ENCODE measurements around the gene XPO5.
A peak's percentile ranks its signal among the peaks of the same experiment; 100 is the strongest.
"Not testable (repeated sequence)": the region's sequence is repeated elsewhere in the genome, so short reads cannot be mapped to it uniquely, and the experiment has no call there.

The XPO5 gene

GRCh38 chr6:43582911-43583310 lies 7.1 kb upstream of the XPO5 start:
- FAIRE-seq, result no peak

DNA sequence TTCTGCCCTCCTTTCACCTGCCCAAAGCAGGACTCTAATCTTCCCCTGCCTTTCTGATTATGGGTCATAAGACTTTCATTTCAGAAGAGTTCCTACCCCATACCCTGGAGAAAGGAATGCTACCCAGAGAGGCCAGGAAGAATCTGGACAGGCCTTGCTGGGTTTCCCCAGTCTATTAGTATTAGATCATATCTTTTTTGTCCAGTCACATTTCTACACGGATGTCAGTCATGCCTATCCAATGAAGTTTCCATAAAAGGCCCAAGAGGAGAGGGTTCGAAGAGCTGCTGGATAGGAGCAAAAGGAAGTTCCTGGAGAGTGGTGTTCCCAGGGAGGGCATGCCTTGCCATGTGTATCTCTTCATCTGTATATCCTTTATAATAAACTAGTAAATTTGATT lies 3.3 kb upstream of the XPO5 start:
- no peak for FAIRE-seq

DNA sequence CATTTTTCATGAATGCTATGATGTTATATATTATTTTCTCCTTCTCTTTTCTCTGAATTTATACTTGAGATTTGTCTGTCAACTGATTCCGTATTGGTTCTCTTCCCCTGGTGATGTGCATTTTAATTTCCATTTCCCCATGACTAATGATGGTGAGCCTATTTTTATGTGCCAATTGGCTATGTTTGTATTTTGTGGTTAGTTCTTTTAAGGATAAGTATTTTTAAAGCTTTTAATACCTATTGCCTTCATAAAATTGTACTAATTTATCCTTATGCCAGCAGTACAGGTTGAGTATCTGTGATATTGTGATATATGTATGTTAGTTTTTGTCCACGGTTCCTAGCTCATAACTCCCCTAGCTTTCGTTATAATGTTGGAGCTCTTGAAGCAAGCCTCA lies 2.9 kb upstream of the XPO5 start:
- FAIRE-seq, result no peak

DNA sequence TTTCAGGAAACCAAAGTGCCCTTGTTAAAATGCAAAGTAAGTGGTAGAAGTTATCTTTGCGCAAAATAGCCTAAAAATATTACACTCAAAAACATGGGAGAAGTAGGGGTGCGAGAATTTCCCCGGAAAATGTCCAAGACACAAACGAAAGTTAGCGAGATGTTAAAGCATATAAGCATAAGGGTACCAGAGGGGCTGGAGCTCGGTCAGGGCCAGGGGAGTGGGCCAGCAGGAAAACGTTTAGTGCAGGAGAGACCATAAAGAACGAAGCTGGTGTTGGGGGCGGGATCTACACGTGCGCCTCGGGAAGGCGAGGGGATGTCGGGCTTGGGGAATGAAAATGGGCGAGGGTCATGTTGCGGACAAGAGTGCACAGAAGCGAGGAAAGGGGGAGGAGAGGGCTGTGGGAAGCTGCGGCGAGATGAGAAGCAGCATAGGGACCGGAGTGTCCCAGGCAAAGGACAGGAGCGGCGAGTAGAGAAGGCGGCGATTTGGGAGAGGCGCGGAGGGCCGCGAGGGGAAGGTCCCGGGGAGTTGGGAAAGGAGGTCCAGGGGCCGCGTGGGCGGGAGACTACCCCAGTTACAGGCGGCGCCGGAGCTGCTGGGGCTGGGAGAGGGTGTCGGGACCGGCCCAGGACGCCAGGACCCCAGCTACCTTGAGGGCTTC lies 600 bp downstream of the XPO5 start:
- no peak for FAIRE-seq

- FAIRE-seq, result no peak
These were observed 3.8 kb downstream of the XPO5 start for GRCh38 chr6:43572015-43572414.

- FAIRE-seq, result no peak
These were observed 4.9 kb downstream of the XPO5 start for GRCh38 chr6:43570876-43571441.

- no peak for FAIRE-seq
These were observed 16.5 kb downstream of the XPO5 start for GRCh38 chr6:43559328-43559727.

DNA sequence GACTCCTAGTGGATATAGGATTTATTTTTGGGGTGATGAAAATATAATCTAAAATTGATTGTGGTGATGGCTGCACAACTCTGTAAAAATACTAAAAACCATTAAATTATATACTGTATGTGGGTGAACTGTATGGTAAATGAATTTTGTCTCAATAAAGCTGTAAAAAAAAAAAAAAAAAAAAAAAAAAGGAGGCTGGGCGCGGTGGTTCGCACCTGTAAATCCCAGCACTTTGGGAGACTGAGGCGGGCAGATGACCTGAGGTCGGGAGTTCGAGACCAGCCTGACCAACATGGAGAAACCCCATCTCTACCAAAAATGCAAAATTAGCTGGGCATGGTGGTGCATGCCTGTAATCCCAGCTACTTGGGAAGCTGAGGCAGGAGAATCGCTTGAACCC lies 18.2 kb downstream of the XPO5 start:
- not testable (repeated sequence) for FAIRE-seq

DNA sequence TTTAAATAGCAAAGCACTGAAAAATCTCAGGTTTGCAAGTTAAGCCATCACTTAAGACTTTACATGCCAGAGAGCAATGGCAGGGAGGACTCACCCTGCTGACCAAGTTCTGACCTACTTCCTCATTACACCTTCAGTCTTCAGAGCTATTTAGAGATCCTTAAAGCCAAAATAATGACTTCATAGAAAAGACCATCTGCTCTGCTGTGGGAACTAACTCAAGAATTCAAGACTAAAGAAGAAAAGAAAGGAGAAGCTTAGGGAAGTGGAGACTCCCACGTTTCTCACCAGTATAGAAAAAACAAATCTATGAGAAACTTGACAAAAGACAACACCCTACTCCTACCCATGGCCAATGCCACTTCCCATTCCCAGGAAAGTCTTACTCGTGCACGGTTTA lies 28.6 kb downstream of the XPO5 start:
- no peak for FAIRE-seq

DNA sequence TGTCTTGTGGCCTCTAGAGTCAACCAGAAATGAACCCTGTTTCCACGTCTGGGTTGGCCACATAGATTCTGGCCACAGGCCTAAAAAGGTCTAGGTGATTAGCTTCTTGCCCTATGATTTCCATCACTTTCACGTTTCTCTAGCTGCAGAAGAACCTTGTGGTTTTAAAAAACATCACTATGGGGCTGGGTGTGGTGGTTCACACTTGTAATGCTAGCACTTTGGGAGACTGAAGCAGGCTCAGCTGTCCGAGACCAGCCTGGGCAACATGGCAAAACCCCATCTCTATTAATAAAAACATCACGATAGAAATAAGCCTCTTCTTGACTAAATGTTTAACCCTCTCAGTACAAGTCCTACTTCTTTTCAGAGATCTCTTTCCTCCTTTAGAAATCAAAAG lies 31.4 kb downstream of the XPO5 start:
- no peak for FAIRE-seq

DNA sequence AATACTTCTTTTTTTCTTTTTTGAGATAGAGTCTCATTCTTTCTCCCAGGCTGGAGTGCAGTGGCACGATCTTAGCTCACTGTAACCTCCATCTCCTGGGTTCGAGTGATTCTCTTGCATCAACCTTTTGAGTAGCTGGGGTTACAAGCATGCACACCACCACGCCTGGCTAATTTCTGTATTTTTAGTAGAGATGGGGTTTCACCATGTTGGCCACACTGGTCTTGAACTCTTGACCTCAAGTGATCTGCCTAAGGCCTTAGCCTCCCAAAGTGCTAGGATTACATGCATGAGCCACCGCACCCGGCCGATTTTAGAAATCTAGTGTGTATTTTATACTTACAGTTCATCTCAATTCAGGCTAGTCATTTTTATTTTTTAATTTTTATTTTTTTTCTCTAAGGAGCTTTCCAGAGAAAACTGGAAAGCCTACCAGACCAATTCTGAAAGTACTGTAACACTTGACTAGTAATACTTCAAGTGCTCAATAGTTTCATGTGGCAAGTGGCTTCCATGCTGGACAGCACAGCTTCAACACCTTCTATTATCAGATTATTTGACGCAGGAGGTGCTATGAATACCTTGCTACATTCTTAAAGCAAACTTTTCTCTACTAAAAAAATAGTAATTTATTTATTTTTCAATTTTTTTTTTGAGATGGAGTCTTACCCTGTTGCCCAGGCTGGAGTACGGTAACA lies 33.9 kb downstream of the XPO5 start:
- FAIRE-seq, result no peak

DNA sequence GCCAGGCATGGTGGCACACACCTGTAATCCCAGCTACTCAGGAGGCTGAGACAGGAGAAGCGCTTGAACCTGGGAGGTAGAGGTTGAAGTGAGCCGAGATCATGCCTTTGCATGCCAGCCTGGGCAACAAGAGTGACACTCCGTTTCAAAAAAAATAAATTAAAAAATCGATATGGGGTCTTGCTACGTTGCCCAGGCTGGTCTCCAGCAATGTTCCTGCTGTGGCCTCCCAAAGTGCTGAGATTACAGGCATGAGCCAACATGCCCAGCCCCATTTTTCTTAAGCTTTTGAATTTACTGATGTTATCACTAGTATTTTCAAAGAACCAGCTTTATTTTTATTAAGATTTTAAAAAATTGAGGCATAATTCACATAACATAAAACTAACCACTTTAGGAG lies 35.3 kb downstream of the XPO5 start:
- no peak for FAIRE-seq

DNA sequence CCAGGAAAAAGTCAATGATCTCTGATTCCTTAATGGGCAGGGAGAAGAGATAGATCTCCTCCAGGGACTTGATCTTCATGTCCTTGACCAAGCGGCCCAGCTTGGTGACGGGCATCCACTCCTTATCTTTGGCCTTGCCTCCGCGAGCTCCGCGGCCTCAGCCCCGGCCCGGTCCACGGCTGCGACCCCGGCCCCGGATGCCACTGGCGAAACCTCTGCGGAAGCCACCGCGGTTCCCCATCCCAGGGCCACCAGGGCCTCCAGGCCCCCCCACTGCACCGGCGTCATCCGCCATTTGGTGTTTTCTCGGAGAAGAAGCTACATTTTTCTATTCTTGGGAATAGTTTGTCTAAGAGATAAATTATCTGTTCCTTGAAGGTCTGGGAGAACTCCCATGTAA lies 36.4 kb downstream of the XPO5 start:
- not testable (repeated sequence) for FAIRE-seq

DNA sequence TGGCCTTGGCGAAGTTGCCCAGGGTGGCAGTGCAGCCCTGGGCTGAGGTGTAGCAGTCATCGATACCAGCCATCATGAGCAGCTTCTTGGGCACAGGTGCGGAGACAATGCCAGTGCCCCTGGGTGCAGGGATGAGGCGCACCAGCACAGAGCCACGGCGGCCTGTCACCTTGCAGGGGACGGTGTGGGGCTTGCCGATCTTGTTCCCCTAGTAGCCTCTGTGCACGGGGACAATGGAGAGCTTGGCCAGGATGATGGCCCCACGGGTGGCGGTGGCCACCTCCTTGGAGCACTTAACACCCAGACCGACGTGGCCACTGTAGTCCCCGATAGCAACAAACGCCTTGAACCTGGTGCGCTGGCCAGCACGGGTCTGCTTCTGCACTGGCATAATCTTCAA lies 36.9 kb downstream of the XPO5 start:
- not testable (repeated sequence) for FAIRE-seq

DNA sequence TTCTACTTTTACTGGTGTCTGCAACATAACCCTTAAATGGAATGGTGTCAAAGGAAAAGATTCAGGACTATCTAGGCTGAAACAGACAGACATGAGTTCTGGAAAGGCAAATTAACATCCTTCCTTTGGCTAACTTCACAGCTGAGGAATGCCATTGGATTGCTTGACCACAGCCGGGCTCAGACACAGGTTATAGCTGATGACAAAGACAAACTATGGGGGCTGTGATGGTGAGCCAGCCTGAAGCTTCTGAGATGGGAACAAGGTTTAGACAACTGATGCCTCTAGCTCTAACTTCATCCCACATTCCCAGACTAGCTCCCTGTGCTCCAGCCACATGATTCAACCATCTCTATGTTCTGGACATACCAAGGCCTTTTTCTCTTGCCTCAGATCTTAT lies 43.6 kb downstream of the XPO5 start:
- no peak for FAIRE-seq

DNA sequence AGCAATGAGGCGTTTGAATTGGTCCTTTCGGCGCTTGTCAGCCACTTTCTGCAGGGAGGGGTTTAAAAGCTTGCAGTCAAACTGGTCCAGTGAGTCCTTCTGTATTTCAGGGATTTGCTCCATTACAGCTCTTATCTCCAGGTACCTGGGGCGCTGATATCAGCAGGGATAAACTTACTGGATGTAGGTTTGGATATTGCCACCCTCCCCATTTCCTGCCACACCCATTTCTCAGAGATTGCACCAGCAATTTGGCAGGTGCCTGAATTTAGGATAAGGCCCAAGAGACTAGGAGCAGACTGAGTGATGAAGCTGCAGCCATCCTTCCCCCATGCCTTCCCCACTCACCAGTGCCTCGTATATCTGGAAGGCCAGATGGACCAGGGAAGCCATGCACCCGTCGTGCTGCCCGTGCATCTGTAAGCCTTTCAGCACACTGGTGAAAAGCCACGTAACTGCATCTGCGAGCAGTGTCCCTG lies 51.3 kb downstream of the XPO5 start:
- FAIRE-seq, result no peak

DNA sequence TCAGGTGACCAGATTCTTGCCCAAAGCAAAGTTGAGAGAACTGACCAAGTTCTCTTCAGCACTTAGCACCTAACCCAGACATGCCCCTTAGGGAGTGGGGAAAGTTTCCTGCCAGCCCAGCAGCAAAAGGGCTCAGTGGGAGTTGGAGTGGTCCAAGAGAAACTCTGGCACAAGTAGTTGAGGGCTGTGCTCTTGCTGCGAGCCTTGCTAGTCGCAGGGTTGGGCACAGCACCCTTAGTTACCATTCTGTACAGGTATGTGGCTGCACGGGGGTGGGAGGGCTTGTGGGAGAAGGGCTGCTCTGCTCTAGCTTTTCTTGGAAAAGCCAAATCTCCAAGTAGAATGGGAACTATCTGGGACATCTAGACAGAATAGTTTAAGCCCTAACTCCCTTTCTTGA lies 52.6 kb downstream of the XPO5 start:
- FAIRE-seq, result no peak

DNA sequence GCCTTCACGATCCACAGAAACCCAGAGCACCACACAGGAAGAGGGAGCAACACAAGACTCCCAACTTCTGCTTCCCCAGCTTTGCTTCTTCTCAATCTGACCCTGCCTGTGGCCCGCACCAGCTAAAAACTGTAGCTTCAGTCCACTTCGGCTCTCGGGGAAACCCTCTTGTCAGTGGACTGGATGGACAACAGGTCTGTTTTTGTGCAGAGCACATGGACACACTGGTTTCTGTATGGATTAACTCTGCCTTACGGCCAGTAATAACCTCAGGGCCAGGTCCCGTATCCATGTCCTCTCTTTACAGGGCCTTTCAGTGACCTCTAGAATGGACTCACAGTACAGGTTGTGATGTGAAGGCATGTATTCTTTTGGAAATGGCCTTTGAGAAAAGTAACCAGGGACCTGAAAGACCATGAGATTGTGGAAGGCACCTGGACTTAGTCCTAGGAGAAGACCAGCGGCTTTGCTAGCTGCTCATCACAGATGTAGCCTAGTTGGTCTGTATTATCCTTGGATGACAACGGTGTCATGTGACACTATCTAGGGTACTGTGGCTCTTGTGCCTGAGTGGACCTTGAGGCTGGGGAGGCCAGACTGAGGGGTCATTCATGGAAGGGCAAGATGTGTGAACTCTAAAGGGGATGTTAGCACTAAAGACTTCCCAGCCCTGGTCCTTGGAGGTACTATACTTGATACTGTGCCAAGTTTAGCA lies 53.1 kb downstream of the XPO5 start:
- no peak for FAIRE-seq

- no peak for FAIRE-seq
These were observed 54.0 kb downstream of the XPO5 start for GRCh38 chr6:43521836-43522235.

- FAIRE-seq, result no peak
These were observed 55.7 kb downstream of the XPO5 start for GRCh38 chr6:43520097-43520496.

GRCh38 chr6:43517505-43518357 lies 58.1 kb downstream of the XPO5 start:
- no peak for FAIRE-seq

DNA sequence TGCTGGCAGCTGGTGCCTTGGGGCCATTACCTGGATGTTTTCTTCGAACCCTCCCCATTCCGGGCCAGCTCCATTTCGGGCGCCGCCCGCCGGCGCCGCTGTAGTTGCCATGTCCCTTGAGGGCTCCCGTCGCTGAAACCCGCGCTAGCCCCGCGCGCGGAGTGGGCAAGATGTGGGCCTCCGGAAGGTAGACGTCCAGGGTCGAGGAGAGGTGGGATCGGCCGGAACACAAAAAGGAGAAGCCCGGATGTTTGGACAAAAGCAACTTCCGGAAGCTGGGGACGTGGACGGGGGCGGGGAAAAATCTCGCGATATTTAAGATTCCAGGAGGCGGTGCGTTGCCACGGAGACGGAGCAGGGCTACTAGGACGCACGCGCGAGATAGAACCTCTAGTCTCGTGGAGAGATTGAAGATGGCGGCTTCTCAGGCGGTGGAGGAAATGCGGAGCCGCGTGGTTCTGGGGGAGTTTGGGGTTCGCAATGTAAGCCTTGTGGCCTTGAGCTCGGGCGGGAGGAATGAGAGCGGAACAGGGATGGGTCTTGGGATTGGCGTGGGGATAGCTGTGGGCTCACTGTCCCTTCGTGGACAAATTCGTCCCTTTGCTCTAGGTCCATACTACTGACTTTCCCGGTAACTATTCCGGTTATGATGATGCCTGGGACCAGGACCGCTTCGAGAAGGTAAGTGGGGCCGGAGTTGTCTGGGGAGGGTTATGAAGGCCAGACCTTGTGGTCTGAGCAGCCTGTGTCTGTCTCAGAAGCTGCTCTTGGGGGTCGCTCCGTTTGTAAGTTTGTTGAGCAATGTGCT lies 58.9 kb downstream of the XPO5 start, which contains the start of the genes POLR1C and YIPF3:
Gene POLR1C, plus strand, starts transcription at position 393 of the 808 bp plus-strand sequence. Its CDS starts 21 bp downstream, at position 414.
Gene YIPF3, minus strand, starts transcription at position 230 of the 808 bp plus-strand sequence. Its CDS starts 119 bp downstream, at position 111.
- FAIRE-seq, result peak; percentile 87
